Measurements from ENCODE around the gene GRIN2A. TPM values are rescaled to one million over a fixed set of nuclear protein-coding genes. Genes with fewer than 3 reads are reported as not detected.

The GRIN2A gene
- total RNA-seq, 1 donor from 2014 or later, result 1.5 TPM

- DNase-seq (no peak), ATAC-seq (ENCODE audit: low read depth) (no peak)
- Mint-ChIP-seq H3K4me3 (no peak overlapping the region), H3K9me3 (no peaks in the 10 kb centered on the region), H3K27ac (no peak overlapping the region), H3K4me1 (peaks cover 28% of the 10 kb centered on the region), H3K36me3 (ENCODE audit: low read depth) (no peaks in the 10 kb centered on the region), H3K27me3 (peaks cover 17% of the 10 kb centered on the region)
- no peak for TF ChIP-seq CTCF (IDR thresholded peaks at IDR 0.05)
- CTCF ChIA-PET, result no interaction called here
- intact Hi-C loops (cut with micrococcal nuclease), result no loop called here
- POLR2A ChIA-PET, result no interaction called here
Measured at GRCh38 chr16:10225653-10226052, 43.4 kb upstream of the GRIN2A start.

DNA sequence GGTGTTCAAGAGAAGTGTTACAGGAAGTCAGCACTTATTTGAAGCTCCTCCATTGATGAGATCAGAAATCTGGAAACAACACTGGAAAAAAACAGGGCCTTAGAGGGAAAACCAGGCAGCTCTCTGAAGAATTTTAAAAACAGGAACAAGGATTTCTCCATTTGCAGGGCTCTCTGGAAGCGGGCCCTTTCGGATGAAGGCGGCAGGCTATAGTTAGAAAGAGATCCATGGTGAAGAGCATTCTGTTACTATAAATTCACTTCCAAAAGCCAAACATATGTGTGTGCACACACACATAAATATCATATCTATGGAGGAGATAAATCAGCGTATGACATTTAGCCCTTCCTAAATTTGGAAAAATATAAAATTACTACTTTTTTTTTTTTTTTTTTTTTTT, 42.6 kb upstream of the GRIN2A start:
- Mint-ChIP-seq H3K36me3 (ENCODE audit: low read depth) (no peaks in the 10 kb centered on the region), H3K4me1 (peaks cover 33% of the 10 kb centered on the region), H3K4me3 (no peak overlapping the region), H3K27ac (no peak overlapping the region), H3K9me3 (no peaks in the 10 kb centered on the region), H3K27me3 (peaks cover 17% of the 10 kb centered on the region)
- ChIA-PET CTCF (no interaction called here), POLR2A (no interaction called here)
- TF ChIP-seq CTCF (IDR thresholded peaks at IDR 0.05), result no peak
- ATAC-seq (ENCODE audit: low read depth) (no peak), DNase-seq (no peak)
- intact Hi-C loops (cut with micrococcal nuclease), result no loop called here

DNA sequence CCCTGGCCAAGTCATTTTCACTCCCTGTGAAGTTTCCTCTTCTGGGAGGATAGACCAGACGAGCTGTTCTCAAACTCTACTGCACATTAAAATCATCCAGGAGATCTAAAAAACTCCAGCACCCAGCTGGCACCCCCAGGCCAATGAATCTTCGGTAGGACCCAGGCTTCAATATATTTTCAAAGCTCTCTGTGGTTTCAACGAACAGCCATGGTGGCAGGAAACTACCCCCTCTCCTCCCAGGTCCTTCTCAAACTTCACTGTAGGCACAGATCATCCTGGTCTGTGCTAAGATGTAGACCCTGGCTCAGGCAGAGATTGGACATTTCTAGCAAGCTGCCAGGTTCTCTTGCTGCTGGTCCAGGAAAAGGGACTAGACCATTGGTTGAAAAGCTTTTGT, 38.7 kb upstream of the GRIN2A start:
- ChIA-PET POLR2A (no interaction called here), CTCF (no interaction called here)
- no peak for ATAC-seq (ENCODE audit: low read depth)
- no peak for DNase-seq
- H3K4me1 Mint-ChIP-seq, result peaks cover 14% of the 10 kb centered on the region
- no peak overlapping the region for H3K4me3 Mint-ChIP-seq
- no peak for TF ChIP-seq CTCF (IDR thresholded peaks at IDR 0.05)
- intact Hi-C loops (cut with micrococcal nuclease), result no loop called here
- no peaks in the 10 kb centered on the region for H3K36me3 Mint-ChIP-seq (ENCODE audit: low read depth)
- peaks cover 20% of the 10 kb centered on the region for H3K27me3 Mint-ChIP-seq
- H3K9me3 Mint-ChIP-seq, result no peaks in the 10 kb centered on the region
- H3K27ac Mint-ChIP-seq, result no peak overlapping the region

DNA sequence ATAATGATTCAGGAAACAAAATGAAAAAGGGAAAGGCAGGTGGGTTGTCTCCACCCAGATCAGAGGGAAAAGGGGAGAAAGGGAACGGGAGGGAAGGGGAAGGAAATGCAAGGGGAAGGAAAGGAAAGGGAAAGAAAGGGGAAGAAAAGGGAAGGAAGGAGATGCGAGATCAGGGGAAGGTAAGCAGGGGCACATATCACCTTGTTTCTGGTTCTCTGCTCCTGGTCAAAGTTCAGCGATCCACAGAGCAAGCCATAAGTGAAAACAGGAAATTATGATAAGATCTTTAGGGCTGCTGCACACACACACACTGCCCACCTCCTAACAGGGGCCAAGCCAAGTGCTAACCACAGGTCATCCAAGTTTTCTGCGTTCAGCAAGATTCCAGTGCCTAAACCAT, 37.5 kb upstream of the GRIN2A start:
- ATAC-seq (ENCODE audit: low read depth), result no peak
- ChIA-PET CTCF (no interaction called here), POLR2A (no interaction called here)
- Mint-ChIP-seq H3K36me3 (ENCODE audit: low read depth) (no peaks in the 10 kb centered on the region), H3K27me3 (peaks cover 14% of the 10 kb centered on the region), H3K4me3 (no peak overlapping the region), H3K27ac (no peak overlapping the region), H3K4me1 (peaks cover 11% of the 10 kb centered on the region), H3K9me3 (no peaks in the 10 kb centered on the region)
- no peak for DNase-seq
- no peak for TF ChIP-seq CTCF (IDR thresholded peaks at IDR 0.05)
- intact Hi-C loops (cut with micrococcal nuclease), result no loop called here

DNA sequence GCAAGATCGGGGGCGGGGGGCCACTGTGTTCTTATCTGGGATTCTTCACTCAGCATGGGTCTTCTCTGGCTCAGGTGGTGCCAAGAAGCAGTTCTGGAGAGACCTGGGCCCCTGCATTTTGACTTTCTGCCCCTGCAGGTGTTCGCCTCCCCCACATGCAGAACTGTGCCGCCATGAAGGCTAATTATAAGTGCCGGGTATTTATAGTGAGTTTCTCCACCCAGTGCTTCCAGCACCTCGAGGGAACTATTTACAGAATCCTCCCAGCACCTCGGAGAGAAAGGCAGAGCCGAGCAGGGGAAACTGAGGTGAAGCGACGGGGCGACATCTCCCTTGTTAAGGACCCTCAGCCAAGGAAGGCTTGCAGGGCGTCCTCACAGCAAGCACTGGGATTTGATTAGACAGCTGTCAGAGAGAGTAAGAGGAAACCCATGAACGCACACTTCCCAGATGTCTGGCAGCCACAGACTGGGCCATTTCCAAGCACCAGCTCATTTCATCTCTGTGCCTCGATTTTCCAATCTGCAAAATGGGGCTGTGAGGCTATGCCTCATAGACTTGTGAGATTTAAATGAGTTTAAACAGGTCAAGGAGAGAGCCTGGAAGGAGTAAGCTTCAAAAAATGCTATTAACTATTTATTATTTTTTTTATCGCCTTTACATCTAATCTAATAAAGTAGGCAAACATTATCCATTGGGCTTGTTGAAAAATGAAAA, 36.4 kb upstream of the GRIN2A start:
- TF ChIP-seq CTCF (IDR thresholded peaks at IDR 0.05), result no peak
- Mint-ChIP-seq H3K27ac (no peak overlapping the region), H3K9me3 (no peaks in the 10 kb centered on the region), H3K4me3 (no peak overlapping the region), H3K36me3 (ENCODE audit: low read depth) (no peaks in the 10 kb centered on the region), H3K4me1 (peaks cover 11% of the 10 kb centered on the region), H3K27me3 (peaks cover 15% of the 10 kb centered on the region)
- POLR2A ChIA-PET, result interaction anchor here (0.7 kb wide), 1 partner anchor 335 kb away, joined by 7 read pairs; no protein-coding TSS in a partner anchor
- intact Hi-C loops (cut with micrococcal nuclease), result no loop called here
- DNase-seq (no peak), ATAC-seq (ENCODE audit: low read depth) (no peak)
- CTCF ChIA-PET, result no interaction called here
